ENCODE results near the gene ESRRA. TPM values are rescaled to one million over a fixed set of nuclear protein-coding genes. Genes with fewer than 3 reads are reported as not detected.
"Not testable (repeated sequence)": the region's sequence is repeated elsewhere in the genome, so short reads cannot be mapped to it uniquely, and the experiment has no call there.

The ESRRA gene
- total RNA-seq, 1 experiment from 2014 or later, result 16.2 TPM

GRCh38 chr11:64291752-64292459 is 13.4 kb upstream of the ESRRA start:
- no peak for DNase-seq (ENCODE audit: low spot score)

DNA sequence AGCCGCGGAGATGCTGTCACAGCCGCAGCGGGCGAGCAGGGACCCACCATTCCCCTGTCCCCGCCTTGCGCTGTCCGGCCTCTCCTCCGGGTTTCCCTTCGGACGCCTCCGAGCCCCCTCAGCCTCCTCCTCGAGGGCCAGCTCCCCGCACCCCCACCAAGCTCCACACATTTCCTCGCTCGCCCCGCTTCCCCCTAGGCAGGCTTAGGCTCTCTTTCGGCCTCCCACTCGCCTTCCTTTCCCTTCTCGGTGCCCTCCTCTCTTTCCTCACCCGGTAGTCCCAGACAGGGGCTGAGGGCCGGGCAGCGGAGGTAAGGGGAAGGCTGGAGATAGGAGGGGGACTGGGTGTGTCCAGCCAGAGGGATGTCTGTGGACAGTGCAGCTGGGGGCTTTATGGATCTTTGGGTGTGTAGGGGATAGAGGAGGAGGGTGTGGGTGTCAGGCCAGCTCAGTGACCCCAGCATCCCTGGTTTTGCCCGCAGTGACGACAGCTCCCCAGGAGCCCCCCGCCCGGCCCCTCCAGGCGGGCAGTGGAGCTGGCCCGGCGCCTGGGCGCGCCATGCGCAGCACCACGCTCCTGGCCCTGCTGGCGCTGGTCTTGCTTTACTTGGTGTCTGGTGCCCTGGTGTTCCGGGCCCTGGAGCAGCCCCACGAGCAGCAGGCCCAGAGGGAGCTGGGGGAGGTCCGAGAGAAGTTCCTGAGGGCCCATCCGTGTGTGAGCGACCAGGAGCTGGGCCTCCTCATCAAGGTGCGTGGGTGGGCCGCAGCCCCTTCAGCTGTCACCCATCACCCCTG is 12.7 kb upstream of the ESRRA start:
- DNase-seq (ENCODE audit: low spot score), result no peak

- no peak for DNase-seq (ENCODE audit: low spot score)
These were observed 10.6 kb upstream of the ESRRA start for GRCh38 chr11:64294774-64295173.

GRCh38 chr11:64295760-64296159 is 9.6 kb upstream of the ESRRA start:
- DNase-seq (ENCODE audit: low spot score), result no peak

DNA sequence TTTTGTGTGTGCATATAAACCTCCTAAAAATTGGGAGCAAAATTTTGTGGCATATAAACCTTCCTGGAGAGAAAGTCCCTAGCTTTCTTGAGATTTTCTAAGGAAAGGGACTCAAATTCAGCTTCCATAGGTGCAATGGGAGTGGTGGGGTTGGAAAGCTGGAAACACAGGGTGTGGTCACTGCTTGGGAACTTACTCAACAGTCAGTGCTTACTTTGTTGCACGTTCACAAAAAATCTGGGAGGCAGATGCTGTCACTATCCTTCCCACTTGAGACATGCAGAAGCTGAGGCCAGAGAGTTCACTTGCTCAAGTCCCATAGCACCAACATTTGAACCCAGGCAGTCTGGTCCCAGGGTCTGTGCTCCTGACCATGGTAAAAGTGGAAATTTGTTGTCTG is 9.1 kb upstream of the ESRRA start:
- DNase-seq (ENCODE audit: low spot score), result no peak

- DNase-seq (ENCODE audit: low spot score), result no peak
These were observed 8.3 kb upstream of the ESRRA start for GRCh38 chr11:64296830-64297698.

DNA sequence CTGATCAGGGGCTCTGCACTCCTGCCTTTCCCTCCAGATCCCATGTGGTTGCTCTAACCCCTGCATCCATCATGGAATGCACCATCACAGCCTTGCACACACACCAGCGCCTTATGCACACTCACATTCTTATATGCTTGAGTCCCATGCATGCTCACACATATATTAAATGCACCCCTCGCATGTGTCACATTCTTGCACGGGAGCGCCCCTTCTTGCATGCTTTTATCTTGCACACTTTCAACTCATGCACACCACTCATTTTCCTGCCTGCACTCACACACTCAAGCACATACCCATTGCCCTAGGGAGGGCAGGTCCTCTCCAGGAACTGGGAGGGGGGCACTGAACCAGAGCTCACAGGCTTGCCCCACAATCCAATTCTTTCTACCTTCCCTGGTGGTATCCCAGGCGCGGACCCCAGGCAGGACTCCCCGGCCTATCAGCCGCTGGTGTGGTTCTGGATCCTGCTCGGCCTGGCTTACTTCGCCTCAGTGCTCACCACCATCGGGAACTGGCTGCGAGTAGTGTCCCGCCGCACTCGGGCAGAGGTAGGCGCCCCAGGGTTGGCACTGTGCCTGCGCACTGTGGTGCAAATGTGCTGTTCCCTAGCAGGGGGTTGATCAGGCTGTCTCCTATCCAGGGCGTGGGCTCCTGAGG is 7.5 kb upstream of the ESRRA start:
- DNase-seq (ENCODE audit: low spot score), result no peak

- no peak for DNase-seq (ENCODE audit: low spot score)
These were observed 6.1 kb upstream of the ESRRA start for GRCh38 chr11:64298966-64299846.

- DNase-seq (ENCODE audit: low spot score), result no peak
These were observed 5.3 kb upstream of the ESRRA start, which contains the start of gene CATSPERZ for GRCh38 chr11:64299847-64300648. TSS of gene CATSPERZ (plus strand) at chr11:64300358. CDS start at chr11:64300411, 53 bp downstream.

DNA sequence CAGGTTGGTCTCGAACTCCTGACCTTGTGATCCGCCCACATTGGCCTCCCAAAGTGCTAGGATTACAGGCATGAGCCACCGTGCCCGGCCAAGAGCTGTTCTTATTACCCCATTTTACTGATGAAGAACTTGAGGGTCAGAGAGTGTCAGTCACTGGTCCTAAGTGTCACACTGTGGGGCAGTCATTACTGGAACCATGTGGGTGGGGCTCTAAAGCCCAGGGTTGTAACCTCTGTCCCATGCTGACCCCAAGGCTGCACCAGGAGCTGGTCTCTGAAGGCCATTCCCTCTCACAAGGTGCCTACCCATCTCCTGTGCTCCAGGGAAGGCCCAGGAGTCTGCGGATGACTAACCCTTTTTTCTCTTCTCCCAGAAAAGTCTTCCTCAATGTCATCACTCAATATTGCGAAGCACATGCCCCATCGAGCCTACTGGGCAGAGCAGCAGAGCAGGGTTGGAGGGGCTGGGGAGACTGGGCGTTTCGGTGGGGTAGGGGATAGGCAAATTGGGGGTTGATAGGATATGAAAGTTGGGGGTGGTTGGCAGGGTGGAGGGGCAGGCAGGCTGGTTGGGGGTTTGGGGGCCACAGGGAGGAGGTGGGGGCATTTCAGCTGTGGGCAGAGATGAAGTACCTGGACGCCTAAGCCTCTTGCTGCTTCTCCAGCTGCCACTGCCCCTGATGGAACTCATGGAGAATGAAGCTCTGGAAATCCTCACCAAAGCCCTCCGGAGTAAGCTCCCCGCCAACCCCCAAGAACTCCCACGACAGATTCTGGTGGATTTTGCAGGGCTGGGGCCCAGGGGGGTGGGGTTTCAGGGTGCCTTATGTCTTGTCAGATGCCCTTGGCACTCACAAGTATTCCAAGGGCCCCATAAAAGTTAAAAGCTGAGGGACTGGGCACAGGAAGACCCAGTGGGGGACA is 2.0 kb upstream of the ESRRA start:
- no peak for DNase-seq (ENCODE audit: low spot score)

DNA sequence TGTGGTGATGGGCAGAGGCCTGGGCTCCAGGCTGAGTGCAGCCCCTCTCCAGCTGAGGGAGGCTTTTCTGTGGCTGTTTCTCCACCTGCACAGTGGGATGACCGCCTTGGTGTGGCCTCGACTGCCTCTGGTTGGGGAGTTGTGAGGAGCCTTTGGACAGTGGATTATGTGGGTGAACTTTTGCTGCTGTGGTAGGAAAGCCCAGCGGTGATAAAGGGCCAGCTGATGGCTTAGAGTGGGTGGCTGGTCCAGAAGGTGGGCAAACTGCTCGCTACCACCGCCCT is 1.4 kb upstream of the ESRRA start:
- no peak for DNase-seq (ENCODE audit: low spot score)

DNA sequence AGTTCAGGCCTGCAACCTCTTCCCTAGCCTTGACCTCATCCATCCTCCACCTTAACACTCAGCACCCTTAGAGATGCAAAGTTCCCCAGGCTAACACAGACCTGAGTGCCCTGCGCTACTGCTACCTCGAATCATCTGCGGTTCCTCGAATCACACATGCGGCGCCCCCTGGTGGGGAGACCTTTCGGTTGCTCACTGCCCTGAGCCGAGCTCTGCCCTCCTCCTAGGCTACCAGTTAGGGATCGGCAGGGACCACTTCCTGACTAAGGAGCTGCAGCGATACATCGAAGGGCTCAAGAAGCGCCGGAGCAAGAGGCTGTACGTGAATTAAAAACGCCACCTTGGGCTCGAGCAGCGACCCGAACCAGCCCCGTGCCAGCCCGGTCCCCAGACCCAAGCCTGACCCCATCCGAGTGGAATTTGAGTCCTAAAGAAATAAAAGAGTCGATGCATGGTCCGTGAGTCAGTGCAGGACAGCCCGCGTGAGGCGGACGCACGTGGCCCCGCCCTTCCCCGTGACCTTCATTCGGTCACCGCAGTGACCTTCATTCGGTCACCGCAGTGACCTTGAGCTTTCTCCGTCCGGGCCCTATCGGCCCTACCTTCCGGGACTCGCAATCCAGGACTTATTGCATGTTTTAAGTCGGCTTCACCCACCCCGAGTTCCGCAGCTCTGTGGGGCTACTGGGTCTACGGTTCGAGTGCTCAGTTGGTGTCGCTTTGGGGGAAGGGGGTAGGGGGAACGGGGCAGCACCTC is 830 bp upstream of the ESRRA start:
- DNase-seq (ENCODE audit: low spot score), result peak; percentile 85

- DNase-seq (ENCODE audit: low spot score), result peak; percentile 45
These were observed 603 bp downstream of the ESRRA start for GRCh38 chr11:64305691-64306562.

GRCh38 chr11:64306563-64306875 is 1.2 kb downstream of the ESRRA start:
- DNase-seq (ENCODE audit: low spot score), result no peak

DNA sequence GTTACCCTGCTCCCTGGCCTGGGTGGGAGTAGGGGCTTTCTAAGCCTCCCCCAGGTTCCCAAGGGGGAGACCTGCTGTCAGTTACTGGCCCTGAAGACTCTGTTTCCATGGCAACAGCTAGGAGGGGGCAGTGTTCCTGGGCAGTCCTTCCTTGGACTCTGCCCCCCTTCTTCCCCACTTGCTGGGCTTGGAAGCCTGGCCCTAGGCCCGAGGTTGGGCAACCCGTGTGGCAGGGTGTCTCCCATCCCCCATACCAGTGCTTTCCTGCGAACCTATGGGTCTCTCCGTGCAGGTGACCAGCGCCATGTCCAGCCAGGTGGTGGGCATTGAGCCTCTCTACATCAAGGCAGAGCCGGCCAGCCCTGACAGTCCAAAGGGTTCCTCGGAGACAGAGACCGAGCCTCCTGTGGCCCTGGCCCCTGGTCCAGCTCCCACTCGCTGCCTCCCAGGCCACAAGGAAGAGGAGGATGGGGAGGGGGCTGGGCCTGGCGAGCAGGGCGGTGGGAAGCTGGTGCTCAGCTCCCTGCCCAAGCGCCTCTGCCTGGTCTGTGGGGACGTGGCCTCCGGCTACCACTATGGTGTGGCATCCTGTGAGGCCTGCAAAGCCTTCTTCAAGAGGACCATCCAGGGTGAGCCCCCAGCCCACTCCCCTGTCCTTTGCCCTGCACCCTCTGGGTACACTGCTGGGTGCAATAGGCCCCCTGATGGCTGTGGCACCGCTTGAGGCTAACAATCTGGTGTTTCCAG is 1.7 kb downstream of the ESRRA start:
- DNase-seq (ENCODE audit: low spot score), result no peak

DNA sequence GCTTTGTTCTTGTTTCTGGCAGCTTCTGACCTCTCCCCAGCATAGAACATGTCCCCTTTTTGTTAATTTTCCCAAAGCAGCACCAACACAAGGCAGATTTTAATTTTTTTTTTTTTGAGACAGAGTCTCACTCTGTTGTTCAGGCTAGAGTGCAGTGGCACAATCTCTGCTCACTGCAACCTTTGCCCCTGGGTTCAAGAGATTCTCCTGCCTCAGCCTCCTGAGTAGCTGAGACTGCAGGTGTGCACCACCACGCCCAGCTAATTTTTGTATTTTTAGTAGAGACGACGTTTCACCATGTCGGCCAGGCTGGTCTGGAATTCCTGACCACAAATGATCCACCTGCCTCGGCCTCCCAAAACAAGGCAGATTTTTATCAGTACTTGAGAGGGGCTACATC is 2.5 kb downstream of the ESRRA start:
- DNase-seq (ENCODE audit: low spot score), result not testable (repeated sequence)

GRCh38 chr11:64312947-64313346 is 7.6 kb downstream of the ESRRA start:
- DNase-seq (ENCODE audit: low spot score), result no peak
